GM12878 (cell line): ENCODE results near the gene CZIB. TPM values are rescaled to one million over a fixed set of nuclear protein-coding genes. Genes with fewer than 3 reads are reported as not detected.
A peak's percentile ranks its signal among the peaks of the same experiment; 100 is the strongest.

Source experiments
- ATAC-seq: fragments of 200-7000 bp; cut with Tn5 transposase; 3 replicates; pipeline ENCODE4 v1.9.1; 2020; ENCODE audit warnings: mild to moderate bottlenecking, moderate library complexity
- BruUV-seq: library from RNA; stranded (reverse); fragments of 400-500 nt; replicated peaks from 2 replicates; lab custom pipeline; 2021; lab: Mats Ljungman, UMichigan
- CTCF ChIA-PET: fragments of 300-600 bp; sonication (Branson Sonifier 250); formaldehyde crosslinking; extraction: SDS; loops from one replicate; lab custom pipeline; 2021; ENCODE audit warnings: inconsistent platforms; lab: Yijun Ruan, JAX
- POLR2A ChIA-PET: fragments of 350-600 bp; formaldehyde crosslinking; extraction: SDS; loops from one replicate; lab custom pipeline; 2021; ENCODE audit warnings: inconsistent platforms; lab: Charles Lee
- RAD21 ChIA-PET: fragments of 300-600 bp; sonication (Branson Sonifier 250); formaldehyde crosslinking; loops from one replicate; lab custom pipeline; 2023; ENCODE audit warnings: antibody characterized with exemption; ENCODE audit not compliant: unreplicated experiment; lab: Charles Lee
- SMC1A ChIA-PET: fragments of 300-600 bp; sonication (Branson Sonifier 250); formaldehyde crosslinking; loops from one replicate; lab custom pipeline; 2023; ENCODE audit not compliant: unreplicated experiment, uncharacterized antibody; lab: Charles Lee
- DNase-seq: peaks from one replicate; pipeline ENCODE4 v3.0.0-alpha.2; 2011; ENCODE audit warnings: low read depth, low spot score
- FAIRE-seq: peaks from 3 replicates; lab custom pipeline; 2011; peaks lifted over from hg19 to GRCh38; lab: Jason Lieb, UNC
- H2AFZ ChIP-seq: 2 replicates; pipeline ENCODE4 v1.6.0; 2011; ENCODE audit warnings: low read depth, low read length, control low read depth; ENCODE audit not compliant: control insufficient read depth
- H3K27ac ChIP-seq: 2 replicates; pipeline ENCODE4 v1.5.1; 2011; ENCODE audit warnings: control low read depth; ENCODE audit not compliant: control insufficient read depth, insufficient read depth
- H3K27me3 ChIP-seq, 2 experiments: replicated peaks in 1 of 2; 2 replicates each; pipeline versions ENCODE4 v1.6.0 to v1.6.1; 2011; ENCODE audit warnings: low read length in 1 of 2; ENCODE audit not compliant: control insufficient read depth in 2 of 2, insufficient read depth in 2 of 2
- H3K36me3 ChIP-seq, 2 experiments: 2 replicates each; pipeline ENCODE4 v1.5.1; 2011; ENCODE audit warnings: low read length in 1 of 2; ENCODE audit not compliant: control insufficient read depth in 2 of 2, insufficient read depth in 2 of 2
- H3K4me1 ChIP-seq: 2 replicates; pipeline ENCODE4 v1.6.1; 2011; ENCODE audit warnings: mild to moderate bottlenecking, low read length, moderate library complexity, mixed read lengths; ENCODE audit not compliant: control insufficient read depth, insufficient read depth
- H3K4me2 ChIP-seq: 2 replicates; pipeline ENCODE4 v1.6.0; 2011; ENCODE audit warnings: control low read depth; ENCODE audit not compliant: control insufficient read depth, insufficient read depth
- H3K4me3 ChIP-seq: fragments of 200-600 bp; sonication (generic); 2 replicates; pipeline ENCODE4 v1.5.1; 2016
- H3K79me2 ChIP-seq: 2 replicates; pipeline ENCODE4 v1.6.0; 2011; ENCODE audit warnings: low read length; ENCODE audit not compliant: control insufficient read depth, insufficient read depth
- H3K9ac ChIP-seq: 2 replicates; pipeline ENCODE4 v1.8.0; 2011; ENCODE audit warnings: low read length, control low read depth, mixed read lengths; ENCODE audit not compliant: control insufficient read depth, insufficient read depth
- H3K9me3 ChIP-seq: replicated peaks from 3 replicates; pipeline ENCODE4 v1.5.1; 2011; ENCODE audit warnings: mild to moderate bottlenecking, low read length; ENCODE audit not compliant: control insufficient read depth, insufficient read depth
- H4K20me1 ChIP-seq: 2 replicates; pipeline ENCODE4 v1.6.0; 2011; ENCODE audit not compliant: control insufficient read depth, insufficient read depth
- ATF7 ChIP-seq: fragments of 450-650 bp; IDR thresholded peaks from 2 replicates; pipeline ENCODE4 v1.6.1; 2016; ENCODE audit warnings: low read depth, mild to moderate bottlenecking
- RAD21 ChIP-seq: IDR thresholded peaks from 2 replicates; pipeline ENCODE4 v1.6.1; 2011; ENCODE audit warnings: mild to moderate bottlenecking, low read depth, low read length, moderate library complexity; ENCODE audit not compliant: insufficient read depth
- SMC3 ChIP-seq: IDR thresholded peaks from 2 replicates; pipeline ENCODE4 v1.6.1; 2011; ENCODE audit warnings: low read length, improper control_type of control experiment, borderline replicate concordance
- YY1 ChIP-seq: IDR thresholded peaks from 2 replicates; pipeline ENCODE4 v1.6.1; 2011; ENCODE audit warnings: low read depth, mild to moderate bottlenecking, low read length
- WGBS: methylation state at CpG from one replicate; pipeline ENCODE4 v1.1.6; 2016; ENCODE audit warnings: low lambda C conversion rate; ENCODE audit not compliant: insufficient replicate concordance, insufficient coverage; ENCODE audit errors: missing lambda C conversion rate; 5-methylcytosine and 5-hydroxymethylcytosine counted together
- in situ Hi-C: fragments of 300-500 bp; cut with MboI; formaldehyde crosslinking; loops from 9 replicates; pipeline ENCODE4 v1.14.3; 2018; ENCODE audit warnings: mixed read lengths
- intact Hi-C: fragments of 100-400 bp; cut with micrococcal nuclease; formaldehyde crosslinking; loops from one replicate; pipeline ENCODE4 v1.14.2; 2022; ENCODE audit not compliant: unreplicated experiment
- polyA plus RNA-seq, 11 experiments: library from polyadenylated mRNA; depleted of rRNA in 4 of 11; unstranded in 6 of 11; stranded (reverse) in 5 of 11; fragments of >200 nt; fragmentation: Nextera tagmentation in 4 of 11; fragmentation: Illumina TruSeq in 1 of 11; extraction: Ambion mirVana in 4 of 11; extraction: Trizol in 1 of 11; gene quantifications; 1 replicate in 1 of 11; 2 replicates in 10 of 11; pipeline versions ENCODE4 v1.2.1 to v1.2.3, GENCODE V29; 2011 to 2016; ENCODE audit warnings: inconsistent platforms in 2 of 11, missing spikeins in 2 of 11, low read depth in 1 of 11
- total RNA-seq, 4 experiments: library from RNA; depleted of rRNA in 3 of 4; stranded (reverse); fragments of >200 nt in 3 of 4; fragmentation: Illumina TruSeq in 1 of 4; extraction: Trizol in 1 of 4; gene quantifications; 2 replicates each; pipeline versions ENCODE4 v1.2.1 to v1.2.3, GENCODE V29; 2013 to 2021
- TF ChIP-seq, protein P1 (sequence below): fragments of 450-650 bp; IDR thresholded peaks from 2 replicates; pipeline ENCODE4 v1.6.1; 2016; ENCODE audit warnings: mild to moderate bottlenecking
- TF ChIP-seq, protein P2 (sequence below): IDR thresholded peaks from 2 replicates; pipeline ENCODE4 v1.6.1; 2011; ENCODE audit warnings: mild to moderate bottlenecking, low read depth, low read length, moderate library complexity; ENCODE audit not compliant: insufficient replicate concordance
- TF ChIP-seq, protein P3 (sequence below), 3 experiments: IDR thresholded peaks in 2 of 3; conservative IDR thresholded peaks in 1 of 3; 2 replicates each; pipeline ENCODE4 v1.5.1; 2011; ENCODE audit warnings: low read depth in 3 of 3, low read length in 3 of 3, mild to moderate bottlenecking in 3 of 3, control low read depth in 2 of 3, moderate library complexity in 2 of 3, inconsistent platforms in 1 of 3, mixed read lengths in 1 of 3; ENCODE audit not compliant: control insufficient read depth in 2 of 3, insufficient read depth in 1 of 3; ENCODE audit errors: extremely low read depth in 1 of 3
- TF ChIP-seq, protein P4 (sequence below): IDR thresholded peaks from 2 replicates; pipeline ENCODE4 v1.6.1; 2011; ENCODE audit warnings: low read depth, mild to moderate bottlenecking, low read length, moderate library complexity, borderline replicate concordance; ENCODE audit errors: extremely low read depth

The CZIB gene
- total and polyA plus RNA-seq, 10 of the 15 experiments (the other 5 are each of a cell fraction or from before 2014, with no cell fraction given), result 36.1 to 68.3 (median 50.4) TPM

DNA sequence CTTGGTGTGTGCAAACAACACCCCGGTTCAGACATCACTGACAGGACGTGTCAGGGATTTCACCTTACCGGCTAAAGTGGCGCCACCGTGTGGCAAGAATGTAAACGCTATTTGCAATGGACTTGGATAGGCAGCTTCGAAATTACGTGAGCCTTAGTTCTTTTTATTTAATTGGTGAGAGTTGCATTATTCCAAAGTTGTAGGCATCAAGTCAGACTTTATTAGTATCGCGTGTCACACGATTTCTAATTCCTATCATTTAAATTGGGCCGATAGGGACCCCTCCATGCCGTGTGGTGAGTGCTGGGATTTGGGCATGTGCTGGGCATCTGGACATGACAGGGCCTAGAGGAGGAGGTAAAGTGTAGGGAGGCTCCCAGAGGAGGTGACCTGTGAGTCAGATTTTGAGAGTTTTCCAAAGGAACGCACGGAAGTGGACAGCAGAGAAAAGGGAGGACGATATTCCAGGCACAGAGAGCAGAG, 38.3 kb downstream of the CZIB start:
- no peak overlapping the region for H3K27ac ChIP-seq
- CTCF ChIA-PET, result interaction anchor here (0.7 to 4.2 kb wide), 19 partner anchors 8 to 485 kb away, joined by 3 to 32 read pairs (median 3); partner anchors contain the start of gene MAGOH
- RAD21 ChIA-PET, result interaction anchor here (0.6 to 1.4 kb wide), 4 partner anchors 10 to 129 kb away, joined by 3 read pairs; no protein-coding TSS in a partner anchor
- 6% methylated on average over 16 of the region's 16 CpGs for WGBS
- FAIRE-seq (peak; percentile 90), ATAC-seq (peak; percentile 94), DNase-seq (peak; percentile 20)
- TF ChIP-seq, protein P1, sequence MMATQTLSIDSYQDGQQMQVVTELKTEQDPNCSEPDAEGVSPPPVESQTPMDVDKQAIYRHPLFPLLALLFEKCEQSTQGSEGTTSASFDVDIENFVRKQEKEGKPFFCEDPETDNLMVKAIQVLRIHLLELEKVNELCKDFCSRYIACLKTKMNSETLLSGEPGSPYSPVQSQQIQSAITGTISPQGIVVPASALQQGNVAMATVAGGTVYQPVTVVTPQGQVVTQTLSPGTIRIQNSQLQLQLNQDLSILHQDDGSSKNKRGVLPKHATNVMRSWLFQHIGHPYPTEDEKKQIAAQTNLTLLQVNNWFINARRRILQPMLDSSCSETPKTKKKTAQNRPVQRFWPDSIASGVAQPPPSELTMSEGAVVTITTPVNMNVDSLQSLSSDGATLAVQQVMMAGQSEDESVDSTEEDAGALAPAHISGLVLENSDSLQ, result peak; percentile 56
- TF ChIP-seq, protein P2, sequence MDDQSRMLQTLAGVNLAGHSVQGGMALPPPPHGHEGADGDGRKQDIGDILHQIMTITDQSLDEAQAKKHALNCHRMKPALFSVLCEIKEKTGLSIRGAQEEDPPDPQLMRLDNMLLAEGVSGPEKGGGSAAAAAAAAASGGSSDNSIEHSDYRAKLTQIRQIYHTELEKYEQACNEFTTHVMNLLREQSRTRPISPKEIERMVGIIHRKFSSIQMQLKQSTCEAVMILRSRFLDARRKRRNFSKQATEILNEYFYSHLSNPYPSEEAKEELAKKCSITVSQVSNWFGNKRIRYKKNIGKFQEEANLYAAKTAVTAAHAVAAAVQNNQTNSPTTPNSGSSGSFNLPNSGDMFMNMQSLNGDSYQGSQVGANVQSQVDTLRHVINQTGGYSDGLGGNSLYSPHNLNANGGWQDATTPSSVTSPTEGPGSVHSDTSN, result peak; percentile 13
- TF ChIP-seq YY1 (peak; percentile 45; the same call in 1 of the 2 replicates), SMC3 (peak; percentile 68; the same call in 1 of the 2 replicates), RAD21 (peak; percentile 62), ATF7 (no peak)
- TF ChIP-seq, protein P3, sequence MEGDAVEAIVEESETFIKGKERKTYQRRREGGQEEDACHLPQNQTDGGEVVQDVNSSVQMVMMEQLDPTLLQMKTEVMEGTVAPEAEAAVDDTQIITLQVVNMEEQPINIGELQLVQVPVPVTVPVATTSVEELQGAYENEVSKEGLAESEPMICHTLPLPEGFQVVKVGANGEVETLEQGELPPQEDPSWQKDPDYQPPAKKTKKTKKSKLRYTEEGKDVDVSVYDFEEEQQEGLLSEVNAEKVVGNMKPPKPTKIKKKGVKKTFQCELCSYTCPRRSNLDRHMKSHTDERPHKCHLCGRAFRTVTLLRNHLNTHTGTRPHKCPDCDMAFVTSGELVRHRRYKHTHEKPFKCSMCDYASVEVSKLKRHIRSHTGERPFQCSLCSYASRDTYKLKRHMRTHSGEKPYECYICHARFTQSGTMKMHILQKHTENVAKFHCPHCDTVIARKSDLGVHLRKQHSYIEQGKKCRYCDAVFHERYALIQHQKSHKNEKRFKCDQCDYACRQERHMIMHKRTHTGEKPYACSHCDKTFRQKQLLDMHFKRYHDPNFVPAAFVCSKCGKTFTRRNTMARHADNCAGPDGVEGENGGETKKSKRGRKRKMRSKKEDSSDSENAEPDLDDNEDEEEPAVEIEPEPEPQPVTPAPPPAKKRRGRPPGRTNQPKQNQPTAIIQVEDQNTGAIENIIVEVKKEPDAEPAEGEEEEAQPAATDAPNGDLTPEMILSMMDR (IDR thresholded peaks at IDR 0.05 in 2 of 3, conservative IDR thresholded peaks at IDR 0.05 in 1 of 3; ENCODE audit: control insufficient read depth in 2 of 3, extremely low read depth in 1 of 3, insufficient read depth in 1 of 3, low read depth in 3 of 3, low read length in 3 of 3), result peak; percentile 79 to 93 (median 81)
- TF ChIP-seq, protein P4, sequence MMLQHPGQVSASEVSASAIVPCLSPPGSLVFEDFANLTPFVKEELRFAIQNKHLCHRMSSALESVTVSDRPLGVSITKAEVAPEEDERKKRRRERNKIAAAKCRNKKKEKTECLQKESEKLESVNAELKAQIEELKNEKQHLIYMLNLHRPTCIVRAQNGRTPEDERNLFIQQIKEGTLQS, result no peak
- no peak overlapping the region for H3K4me3 ChIP-seq
- no peak overlapping the region for H3K9ac ChIP-seq
- in situ Hi-C loops, result loop anchor here (25.0 kb wide), 1 partner anchor 270 kb away; the partner anchor contains the start of gene ECHDC2
- H3K9me3 ChIP-seq, result no peaks in the 10 kb centered on the region; the same call in 2 of the 3 replicates
- no TSS peak for BruUV-seq
- POLR2A ChIA-PET, result interaction anchor here (0.6 kb wide), 1 partner anchor 481 kb away, joined by 7 read pairs; no protein-coding TSS in a partner anchor
- no peak overlapping the region for H2AFZ ChIP-seq
- intact Hi-C loops, result loop anchor here (1.0 kb wide), 2 partner anchors 277 to 481 kb away; no protein-coding TSS in a partner anchor
- no peaks in the 10 kb centered on the region for H4K20me1 ChIP-seq
- SMC1A ChIA-PET, result interaction anchor here (1.0 to 1.6 kb wide), 3 partner anchors 8 to 9 kb away, joined by 3 to 4 read pairs (median 3); no protein-coding TSS in a partner anchor
- no peaks in the 10 kb centered on the region; a peak in 1 of 4 replicates for H3K27me3 ChIP-seq
- H3K4me2 ChIP-seq, result no peak overlapping the region
- H3K36me3 ChIP-seq, result no peaks in the 10 kb centered on the region
- no peaks in the 10 kb centered on the region for H3K79me2 ChIP-seq
- no peaks in the 10 kb centered on the region for H3K4me1 ChIP-seq
